Mucosa of rectum (tissue), 2 donors: ENCODE results near the gene CRYL1.

ENCODE experiments used
- H3K27ac ChIP-seq, 2 donors: one replicate each; pipeline ENCODE4 v1.7.0; 2013; ENCODE audit warnings: inconsistent platforms in 2 of 2, low read depth in 2 of 2, low read length in 2 of 2
- H3K27me3 ChIP-seq, 2 donors: one replicate each; pipeline ENCODE4 v1.7.0; 2013; ENCODE audit warnings: low read length in 2 of 2; ENCODE audit not compliant: control insufficient read depth in 2 of 2, insufficient read depth in 2 of 2
- H3K36me3 ChIP-seq, 2 donors: one replicate each; pipeline ENCODE4 v1.7.0; 2013; ENCODE audit warnings: low read length in 2 of 2; ENCODE audit not compliant: control insufficient read depth in 2 of 2, insufficient read depth in 2 of 2
- H3K4me1 ChIP-seq, 2 donors: one replicate each; pipeline ENCODE4 v1.7.0; 2013; ENCODE audit warnings: low read length in 2 of 2, mild to moderate bottlenecking in 1 of 2; ENCODE audit not compliant: control insufficient read depth in 2 of 2, insufficient read depth in 2 of 2
- H3K4me3 ChIP-seq, 2 donors: one replicate each; pipeline ENCODE4 v1.7.0; 2013; ENCODE audit warnings: low read length in 2 of 2
- H3K9ac ChIP-seq, 2 donors: one replicate each; pipeline ENCODE4 v1.7.0; 2013; ENCODE audit warnings: low read length in 2 of 2, low read depth in 1 of 2, mild to moderate bottlenecking in 1 of 2
- H3K9me3 ChIP-seq, 2 donors: one replicate each; pipeline ENCODE4 v1.7.0; 2013; ENCODE audit warnings: low read length in 2 of 2; ENCODE audit not compliant: control insufficient read depth in 2 of 2
- donor health status: healthy.
- donor health status: Normal muscosa, but diverticular disease.

The CRYL1 gene

DNA sequence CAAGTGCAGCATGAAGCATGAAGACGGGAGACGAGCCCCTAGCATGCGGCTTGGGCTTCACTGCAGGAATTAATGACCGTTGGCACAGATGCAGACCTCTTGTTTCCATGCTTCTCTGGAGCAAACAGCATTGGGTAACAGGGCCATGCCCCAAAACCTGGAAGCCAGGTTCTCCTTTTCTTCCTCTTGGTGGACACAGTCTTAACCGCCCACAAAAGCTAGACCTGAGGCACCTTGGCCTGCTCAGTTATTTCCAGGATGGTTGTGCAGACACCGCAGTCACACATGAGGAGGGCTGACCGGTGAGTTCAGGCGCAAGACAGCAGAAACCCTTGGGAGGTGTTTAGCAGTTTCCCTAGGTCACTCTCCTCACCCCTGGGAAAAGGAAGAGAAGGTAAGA is 159.6 kb downstream of the CRYL1 start:
- H3K4me1 ChIP-seq = no peaks in the 10 kb centered on the region

DNA sequence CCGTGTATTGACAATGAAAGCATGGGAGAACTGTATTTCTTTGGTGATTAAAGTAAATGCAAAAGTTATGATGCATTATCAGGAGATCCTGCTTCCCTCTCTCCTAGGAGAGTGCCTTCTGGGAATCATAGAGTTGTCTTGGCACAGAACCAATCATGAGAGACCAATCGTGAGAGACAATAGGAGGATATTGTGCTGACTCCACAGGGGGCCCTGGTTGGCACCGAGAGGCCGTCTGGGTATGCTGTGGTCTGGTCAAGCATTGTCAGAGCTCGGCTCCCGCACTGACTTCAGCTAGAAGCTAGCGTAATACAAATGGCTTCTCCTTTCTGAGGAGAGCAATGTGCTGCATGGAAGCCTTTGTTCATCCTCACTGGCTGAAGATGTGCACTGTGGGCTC is 162.1 kb downstream of the CRYL1 start:
- Histone ChIP-seq H3K9me3 (no peaks in the 10 kb centered on the region), H3K27me3 (no peaks in the 10 kb centered on the region), H3K27ac (no peak overlapping the region), H3K4me3 (no peak overlapping the region), H3K9ac (no peak overlapping the region), H3K4me1 (no peaks in the 10 kb centered on the region), H3K36me3 (no peaks in the 10 kb centered on the region)

More for the DNA sequence above, 159.6 kb downstream of the CRYL1 start:
- Histone ChIP-seq H3K9me3 (no peaks in the 10 kb centered on the region), H3K27me3 (no peaks in the 10 kb centered on the region), H3K27ac (no peak overlapping the region), H3K9ac (no peak overlapping the region), H3K36me3 (no peaks in the 10 kb centered on the region), H3K4me3 (no peak overlapping the region)

DNA sequence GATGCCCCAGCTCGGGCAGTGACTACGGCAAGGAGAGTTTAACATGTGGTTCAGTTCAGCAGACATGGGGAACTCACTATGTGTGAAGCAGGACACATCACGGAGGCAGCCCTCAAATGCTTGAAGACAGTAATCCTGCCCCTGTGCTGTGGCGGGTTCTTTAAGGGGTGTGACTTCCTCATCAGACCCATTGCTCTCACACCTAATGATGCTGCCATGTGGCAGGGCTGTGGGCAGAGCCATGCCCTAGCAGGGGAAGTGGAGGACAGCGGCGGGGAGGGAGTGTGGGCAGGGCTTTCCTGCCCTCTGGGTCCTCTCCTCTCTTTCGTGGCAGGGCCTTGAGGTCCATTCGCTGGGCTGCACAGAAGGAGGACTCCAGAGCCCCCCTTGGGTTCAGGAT is 162.5 kb downstream of the CRYL1 start:
- Histone ChIP-seq H3K9me3 (no peaks in the 10 kb centered on the region), H3K27ac (no peak overlapping the region), H3K36me3 (no peaks in the 10 kb centered on the region), H3K27me3 (no peaks in the 10 kb centered on the region), H3K4me1 (no peaks in the 10 kb centered on the region), H3K9ac (no peak overlapping the region), H3K4me3 (no peak overlapping the region)

DNA sequence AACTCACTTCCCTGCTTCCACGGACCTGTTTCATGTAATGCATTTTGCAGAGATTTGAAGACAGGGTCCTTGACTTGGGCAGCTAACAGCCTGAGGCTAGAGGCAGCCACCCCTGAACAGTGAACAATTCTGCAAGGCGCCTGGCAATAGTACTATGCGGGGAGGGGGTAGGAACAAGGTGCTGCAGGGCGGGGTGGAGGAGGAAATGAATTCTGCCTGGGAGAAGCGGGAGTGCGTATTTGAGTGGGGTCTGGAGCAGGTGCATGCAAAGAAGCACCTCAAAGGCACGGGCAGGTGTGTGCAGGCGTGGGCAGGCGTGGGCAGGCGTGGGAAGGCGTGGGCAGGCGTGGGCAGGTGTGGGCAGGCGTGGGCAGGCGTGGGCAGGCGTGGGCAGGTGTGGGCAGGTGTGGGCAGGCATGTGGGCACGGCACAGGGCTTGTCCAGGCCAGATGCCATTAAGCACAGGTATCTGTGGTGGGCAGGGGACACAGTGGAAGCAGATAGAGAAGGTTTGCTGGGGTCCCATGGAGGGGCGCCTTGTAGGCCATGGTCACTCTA is 163.1 kb downstream of the CRYL1 start:
- H3K36me3 ChIP-seq = no peaks in the 10 kb centered on the region
- H3K4me1 ChIP-seq = no peaks in the 10 kb centered on the region
- H3K27me3 ChIP-seq = no peaks in the 10 kb centered on the region

DNA sequence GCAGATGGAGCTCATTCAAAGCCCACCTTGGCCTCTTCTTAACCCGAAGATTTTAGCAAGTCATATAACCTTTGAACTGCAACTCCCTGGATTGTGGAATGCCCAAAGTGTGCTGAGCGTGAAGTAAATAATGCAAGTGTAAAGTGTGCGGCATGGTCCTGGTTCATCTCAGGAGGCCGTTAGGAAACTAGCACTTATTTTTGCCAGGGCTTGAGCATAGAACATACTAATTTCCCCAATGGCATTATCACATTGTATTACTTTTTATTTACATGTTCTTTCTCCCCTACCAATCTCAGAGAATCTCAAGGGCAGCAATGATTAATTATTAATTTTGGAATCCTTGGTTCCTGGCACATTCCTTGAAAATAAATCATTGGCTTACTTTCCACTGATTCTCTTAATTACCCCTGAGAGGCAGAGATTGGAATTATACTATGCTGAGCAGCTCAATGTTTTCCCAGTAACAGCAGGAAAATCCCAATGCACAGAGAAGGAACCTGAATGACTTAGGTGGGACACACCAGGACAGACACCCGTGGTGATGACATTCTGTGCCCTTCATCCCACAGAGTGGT is 164.7 kb downstream of the CRYL1 start:
- Histone ChIP-seq H3K36me3 (no peaks in the 10 kb centered on the region), H3K9me3 (no peaks in the 10 kb centered on the region), H3K4me3 (no peak overlapping the region), H3K4me1 (no peaks in the 10 kb centered on the region), H3K9ac (no peak overlapping the region), H3K27ac (no peak overlapping the region), H3K27me3 (no peaks in the 10 kb centered on the region)

More for the DNA sequence above, 163.1 kb downstream of the CRYL1 start:
- Histone ChIP-seq H3K27ac (no peak overlapping the region), H3K9ac (no peak overlapping the region), H3K4me3 (no peak overlapping the region), H3K9me3 (no peaks in the 10 kb centered on the region)

DNA sequence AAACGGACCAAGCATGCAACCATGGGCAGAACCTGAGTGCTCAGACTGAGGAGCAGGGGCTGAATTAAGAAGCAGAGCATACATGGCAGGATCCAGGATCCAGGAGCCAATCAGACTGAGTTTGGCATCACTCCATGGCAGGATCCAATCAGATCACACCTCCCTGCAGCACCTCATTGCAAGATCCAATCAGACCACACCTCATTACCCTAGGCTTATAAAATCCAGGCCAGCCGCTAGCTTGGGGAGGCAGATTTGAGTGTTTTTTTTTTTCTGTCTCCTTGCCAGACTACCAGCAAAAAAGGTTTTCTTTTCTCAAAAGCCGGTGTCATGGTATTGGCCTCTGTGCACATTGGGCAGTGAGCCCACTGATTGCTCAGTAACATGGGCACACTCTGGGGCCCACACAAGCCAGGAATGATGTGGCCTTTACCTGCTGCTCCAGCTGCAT is 165.6 kb downstream of the CRYL1 start:
- Histone ChIP-seq H3K27ac (no peak overlapping the region), H3K4me3 (no peak overlapping the region), H3K9ac (no peak overlapping the region), H3K4me1 (no peaks in the 10 kb centered on the region), H3K27me3 (no peaks in the 10 kb centered on the region), H3K36me3 (no peaks in the 10 kb centered on the region), H3K9me3 (no peaks in the 10 kb centered on the region)

DNA sequence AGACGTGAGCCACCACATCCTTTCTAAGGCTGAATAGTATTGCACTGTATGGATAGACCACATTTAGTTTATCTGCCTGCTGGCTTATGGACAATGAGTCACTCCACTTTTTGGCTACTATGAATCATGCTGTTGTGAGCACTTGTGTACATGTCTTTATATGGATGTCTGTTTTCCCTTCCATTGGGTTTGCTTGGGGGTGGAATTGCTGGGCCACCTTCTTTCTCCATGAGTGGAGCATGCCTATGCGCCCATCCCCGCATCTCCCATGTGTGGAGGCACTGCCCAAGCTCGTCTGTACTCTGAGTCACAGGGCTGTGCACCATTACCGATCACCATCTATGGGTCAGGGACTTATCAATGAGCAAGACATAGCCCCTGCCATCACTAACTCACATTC is 166.3 kb downstream of the CRYL1 start:
- H3K27me3 ChIP-seq = no peaks in the 10 kb centered on the region
- no peaks in the 10 kb centered on the region for H3K36me3 ChIP-seq
- no peak overlapping the region for H3K4me3 ChIP-seq
- no peaks in the 10 kb centered on the region for H3K4me1 ChIP-seq
- H3K27ac ChIP-seq = no peak overlapping the region
- H3K9ac ChIP-seq = no peak overlapping the region
- no peaks in the 10 kb centered on the region for H3K9me3 ChIP-seq

DNA sequence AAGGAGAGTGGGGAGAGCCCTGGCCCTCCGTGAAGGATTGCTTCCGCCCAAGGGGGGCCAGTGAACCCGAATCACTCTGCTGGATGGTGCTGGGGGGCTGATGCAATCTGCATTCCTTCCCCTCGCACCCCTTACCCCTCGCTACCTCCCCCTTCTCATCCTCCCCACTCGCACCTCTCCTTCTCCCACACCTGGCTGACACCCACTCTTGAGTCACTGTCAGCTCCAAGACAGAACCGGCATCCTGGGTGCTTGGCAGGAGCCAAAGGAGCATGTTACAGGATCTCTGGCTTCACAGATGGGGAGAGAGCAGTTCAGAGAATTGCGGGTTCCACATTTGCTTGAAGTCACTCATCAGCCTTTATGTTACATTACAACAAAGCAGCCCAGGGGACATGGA is 167.6 kb downstream of the CRYL1 start:
- Histone ChIP-seq H3K27ac (no peak overlapping the region), H3K9ac (no peak overlapping the region), H3K27me3 (no peaks in the 10 kb centered on the region)

DNA sequence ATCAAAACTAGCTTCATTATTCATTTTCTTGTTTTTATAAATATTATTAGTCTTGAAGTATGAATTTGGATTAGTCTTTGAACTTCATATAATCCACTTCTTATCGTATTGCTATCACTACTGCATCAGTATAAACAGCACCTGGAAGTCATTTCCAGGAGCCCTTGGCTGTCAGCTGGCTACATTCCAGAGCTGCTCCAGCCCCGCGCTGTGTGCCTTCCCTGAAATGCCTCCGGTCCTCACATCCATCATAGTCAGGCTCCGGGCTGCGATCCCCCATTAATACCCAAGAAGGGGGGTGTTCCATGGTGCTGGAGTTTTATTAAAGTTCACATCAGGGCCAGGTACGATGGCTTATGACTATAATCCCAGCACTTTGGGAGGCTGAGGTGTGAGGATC is 169.2 kb downstream of the CRYL1 start:
- Histone ChIP-seq H3K4me3 (no peak overlapping the region), H3K36me3 (no peaks in the 10 kb centered on the region), H3K9ac (no peak overlapping the region), H3K27ac (no peak overlapping the region), H3K9me3 (no peaks in the 10 kb centered on the region), H3K4me1 (no peaks in the 10 kb centered on the region), H3K27me3 (no peaks in the 10 kb centered on the region)

More for the DNA sequence above, 167.6 kb downstream of the CRYL1 start:
- no peaks in the 10 kb centered on the region for H3K36me3 ChIP-seq
- no peaks in the 10 kb centered on the region for H3K4me1 ChIP-seq
- no peak overlapping the region for H3K4me3 ChIP-seq
- no peaks in the 10 kb centered on the region for H3K9me3 ChIP-seq

DNA sequence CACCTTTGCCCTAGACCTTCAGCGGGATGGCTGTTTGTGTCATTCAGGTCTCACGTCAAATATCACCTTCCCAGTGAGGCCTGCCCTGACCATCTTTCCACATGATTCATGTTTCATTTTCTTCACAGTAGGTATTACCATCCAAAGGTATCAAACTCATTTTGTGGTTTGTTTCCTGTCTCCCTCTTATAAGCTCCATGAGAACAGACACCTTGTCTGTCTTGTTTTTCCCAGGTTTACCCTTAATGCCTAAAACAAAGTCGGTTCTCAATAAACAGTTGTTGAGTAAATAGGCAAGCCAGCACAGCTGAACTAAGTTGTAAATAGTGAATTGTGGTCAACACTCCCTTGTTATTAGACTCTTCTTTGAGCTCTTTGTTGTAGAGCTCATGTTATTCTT is 170.9 kb downstream of the CRYL1 start:
- H3K36me3 ChIP-seq = no peaks in the 10 kb centered on the region
- H3K4me1 ChIP-seq = no peaks in the 10 kb centered on the region
- no peak overlapping the region for H3K9ac ChIP-seq
- no peak overlapping the region for H3K27ac ChIP-seq
- no peaks in the 10 kb centered on the region for H3K27me3 ChIP-seq
- no peak overlapping the region for H3K4me3 ChIP-seq
- no peaks in the 10 kb centered on the region for H3K9me3 ChIP-seq
